Esophagus squamous epithelium (tissue), 4 donors: ENCODE data around the gene COQ8A.

Experiments
- CTCF ChIP-seq, 6 experiments: fragments of 450-650 bp in 4 of 6; fragments of 200-600 bp in 2 of 6; sonication (generic) in 2 of 6; IDR thresholded peaks; one replicate each; pipeline ENCODE4 v1.5.1; 2016 to 2019; ENCODE audit warnings: antibody characterized with exemption in 6 of 6, mild to moderate bottlenecking in 4 of 6, moderate library complexity in 4 of 6
- POLR2A ChIP-seq, 4 donors: fragments of 450-650 bp; IDR thresholded peaks; one replicate each; pipeline ENCODE4 v1.6.1; 2017; ENCODE audit warnings: antibody characterized with exemption in 4 of 4, mild to moderate bottlenecking in 4 of 4, moderate library complexity in 3 of 4

GRCh38 chr1:226989085-226989920 lies 49.2 kb downstream of the COQ8A start:
- TF ChIP-seq CTCF (IDR thresholded peaks at IDR 0.05) = no peak
- TF ChIP-seq POLR2A (IDR thresholded peaks at IDR 0.05) = no peak
